ENCODE measurements around the gene NINJ2. TPM values are rescaled to one million over a fixed set of nuclear protein-coding genes. Genes with fewer than 3 reads are reported as not detected.
"Not testable (repeated sequence)": the region's sequence is repeated elsewhere in the genome, so short reads cannot be mapped to it uniquely, and the experiment has no call there.

NINJ2 gene
- total RNA-seq, 4 donors from 2014 or later: 0.78 to 9.0 (median 5.2) TPM

GRCh38 chr12:643475-644302 is 19.6 kb downstream of the NINJ2 start:
- Histone ChIP-seq H3K4me3 (peak overlapping the region; percentile 56 to 77), H3K4me1 (peaks cover 6 to 57% (median 22%) of the 10 kb centered on the region in 3 donors), H3K9me3 (no peaks in the 10 kb centered on the region), H3K27me3 (no peaks in the 10 kb centered on the region), H3K27ac (peak overlapping the region; percentile 86 to 99 (median 96)), H3K36me3 (no peaks in the 10 kb centered on the region)
- ATAC-seq: peak; percentile 1
- 54 to 73% methylated on average over 2 to 19 of the region's 33 CpGs for WGBS, 2 donors (ENCODE audit: low coverage in 1 of 2)
- TF ChIP-seq EP300 (IDR thresholded peaks at IDR 0.05) (no peak), CTCF (IDR thresholded peaks at IDR 0.05) (no peak), POLR2A (IDR thresholded peaks at IDR 0.05) (no peak), POLR2AphosphoS5 (IDR thresholded peaks at IDR 0.05) (no peak)

GRCh38 chr12:642633-643474 is 20.4 kb downstream of the NINJ2 start:
- Histone ChIP-seq H3K27me3 (no peaks in the 10 kb centered on the region), H3K4me1 (peaks cover 6 to 55% (median 22%) of the 10 kb centered on the region in 3 donors), H3K27ac (peak overlapping the region; percentile 86 to 99 (median 96)), H3K4me3 (peak overlapping the region; percentile 56 to 77), H3K36me3 (no peaks in the 10 kb centered on the region), H3K9me3 (no peaks in the 10 kb centered on the region)
- TF ChIP-seq EP300 (IDR thresholded peaks at IDR 0.05) (no peak), CTCF (IDR thresholded peaks at IDR 0.05) (peak in 3 of 4 experiments; percentile 37 to 57 (median 46)), POLR2A (IDR thresholded peaks at IDR 0.05) (peak; percentile 56 to 57), POLR2AphosphoS5 (IDR thresholded peaks at IDR 0.05) (peak; percentile 47)
- 0% methylated on average over 6 to 13 of the region's 95 CpGs for WGBS, 2 donors (ENCODE audit: low coverage in 1 of 2)
- ATAC-seq: peak; percentile 84

- H3K4me3 ChIP-seq, H3K27me3 ChIP-seq, ATAC-seq, H3K36me3 ChIP-seq, H3K9me3 ChIP-seq: not testable (repeated sequence)
- Histone ChIP-seq H3K4me1 (peaks cover 6 to 40% (median 11%) of the 10 kb centered on the region in 3 donors), H3K27ac (peak overlapping the region in 1 of 4 donors; percentile 14)
- 100% methylated on average over 5 of the region's 11 CpGs; no CpG with 5 or more reads in 1 of the 2 donors for WGBS, 2 donors (ENCODE audit: low coverage in 1 of 2)
Observed at GRCh38 chr12:641321-641720, 21.9 kb downstream of the NINJ2 start.

GRCh38 chr12:640773-641172 is 22.5 kb downstream of the NINJ2 start:
- H3K36me3 ChIP-seq: no peaks in the 10 kb centered on the region
- WGBS, 2 donors (ENCODE audit: low coverage in 1 of 2): 80 to 90% methylated on average over 2 to 3 of the region's 3 CpGs
- peaks cover under 1 to 35% (median 7%) of the 10 kb centered on the region in 3 donors for H3K4me1 ChIP-seq
- ATAC-seq: no peak
- peak overlapping the region in 1 of 4 donors; percentile 14 for H3K27ac ChIP-seq
- H3K4me3 ChIP-seq: no peak overlapping the region
- no peaks in the 10 kb centered on the region for H3K9me3 ChIP-seq
- TF ChIP-seq POLR2AphosphoS5 (IDR thresholded peaks at IDR 0.05): no peak
- TF ChIP-seq CTCF (IDR thresholded peaks at IDR 0.05): no peak
- no peak for TF ChIP-seq POLR2A (IDR thresholded peaks at IDR 0.05)
- no peak for TF ChIP-seq EP300 (IDR thresholded peaks at IDR 0.05)
- H3K27me3 ChIP-seq: no peaks in the 10 kb centered on the region

GRCh38 chr12:639988-640387 is 23.3 kb downstream of the NINJ2 start:
- ATAC-seq: no peak
- Histone ChIP-seq H3K27me3 (no peaks in the 10 kb centered on the region), H3K9me3 (no peaks in the 10 kb centered on the region), H3K4me3 (no peak overlapping the region), H3K4me1 (peaks cover 0 to 27% (median 3%) of the 10 kb centered on the region in 3 donors), H3K36me3 (no peaks in the 10 kb centered on the region), H3K27ac (peak overlapping the region in 1 of 4 donors; percentile 24)
- WGBS, 2 donors (ENCODE audit: low coverage in 1 of 2): 86 to 98% methylated on average over 4 to 5 of the region's 5 CpGs
- TF ChIP-seq EP300 (IDR thresholded peaks at IDR 0.05) (no peak), POLR2AphosphoS5 (IDR thresholded peaks at IDR 0.05) (no peak), CTCF (IDR thresholded peaks at IDR 0.05) (no peak), POLR2A (IDR thresholded peaks at IDR 0.05) (no peak)

Measured in gastroesophageal sphincter (tissue), 4 donors.